ENCODE results near the gene EXOC3L4. TPM values are rescaled to one million over a fixed set of nuclear protein-coding genes. Genes with fewer than 3 reads are reported as not detected.

The EXOC3L4 gene
- polyA plus RNA-seq, 1 of the 3 experiments (the other 2 are of a cell fraction): 0.46 TPM

GRCh38 chr14:103158688-103159087, 64.2 kb downstream of the EXOC3L4 start:
- H3K27me3 ChIP-seq (ENCODE audit: insufficient read depth): no peaks in the 10 kb centered on the region

More at GRCh38 chr14:103158688-103159087, 64.2 kb downstream of the EXOC3L4 start:
- DNase-seq: no peak
- Histone ChIP-seq H2AFZ (ENCODE audit: low read depth) (no peak overlapping the region), H3K36me3 (replicated peaks in 1 of 2; ENCODE audit: control insufficient read depth in 1 of 2, insufficient read depth in 2 of 2, low read length in 1 of 2) (no peaks in the 10 kb centered on the region), H3K4me2 (no peak overlapping the region), H3K4me1 (ENCODE audit: control insufficient read depth in 1 of 2, insufficient read depth in 2 of 2, low read depth in 1 of 2, low read length in 1 of 2) (peaks cover 0 to 4% of the 10 kb centered on the region in 2 experiments; a peak in 2 of 4 replicates), H3K4me3 (ENCODE audit: low read depth in 2 of 2, low read length in 1 of 2) (no peak overlapping the region), H3K9ac (no peak overlapping the region), H3K9me2 (no peaks in the 10 kb centered on the region), H3F3A (replicated peaks; ENCODE audit: insufficient read depth) (no peaks in the 10 kb centered on the region), H3K27ac (ENCODE audit: low read depth in 2 of 2, low read length in 1 of 2) (no peak overlapping the region), H3K9me3 (no peaks in the 10 kb centered on the region), H4K20me1 (ENCODE audit: insufficient read depth) (no peaks in the 10 kb centered on the region), H3K79me2 (ENCODE audit: insufficient read depth) (no peaks in the 10 kb centered on the region)
- ChIA-PET POLR2A (interaction anchor here (0.6 kb wide), 1 partner anchor 9 kb away, joined by 3 read pairs; no protein-coding TSS in a partner anchor), CTCF (interaction anchor here (1.6 to 1.7 kb wide), 2 partner anchors 54 to 59 kb away, joined by 3 to 4 read pairs; no protein-coding TSS in a partner anchor)
- WGBS (ENCODE audit: low lambda C conversion rate): 46% methylated on average over 1 of the region's 1 CpG
- TF ChIP-seq FOSL2 (IDR thresholded peaks at IDR 0.05; ENCODE audit: borderline replicate concordance, low read depth): no peak
- TF ChIP-seq, protein P1, sequence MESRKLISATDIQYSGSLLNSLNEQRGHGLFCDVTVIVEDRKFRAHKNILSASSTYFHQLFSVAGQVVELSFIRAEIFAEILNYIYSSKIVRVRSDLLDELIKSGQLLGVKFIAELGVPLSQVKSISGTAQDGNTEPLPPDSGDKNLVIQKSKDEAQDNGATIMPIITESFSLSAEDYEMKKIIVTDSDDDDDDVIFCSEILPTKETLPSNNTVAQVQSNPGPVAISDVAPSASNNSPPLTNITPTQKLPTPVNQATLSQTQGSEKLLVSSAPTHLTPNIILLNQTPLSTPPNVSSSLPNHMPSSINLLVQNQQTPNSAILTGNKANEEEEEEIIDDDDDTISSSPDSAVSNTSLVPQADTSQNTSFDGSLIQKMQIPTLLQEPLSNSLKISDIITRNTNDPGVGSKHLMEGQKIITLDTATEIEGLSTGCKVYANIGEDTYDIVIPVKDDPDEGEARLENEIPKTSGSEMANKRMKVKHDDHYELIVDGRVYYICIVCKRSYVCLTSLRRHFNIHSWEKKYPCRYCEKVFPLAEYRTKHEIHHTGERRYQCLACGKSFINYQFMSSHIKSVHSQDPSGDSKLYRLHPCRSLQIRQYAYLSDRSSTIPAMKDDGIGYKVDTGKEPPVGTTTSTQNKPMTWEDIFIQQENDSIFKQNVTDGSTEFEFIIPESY (IDR thresholded peaks at IDR 0.05; ENCODE audit: borderline replicate concordance, low read depth): no peak

Other genes with a start within 250 kb of the EXOC3L4 start
- 0.03 TPM in 1 of 2 replicates, not detected in the other for gene AMN, start 172.1 kb upstream of the EXOC3L4 start, polyA plus RNA-seq (2012; rRNA removed)
- 59.7 and 61.6 TPM in 2 replicates for gene CDC42BPB, start 37.2 kb upstream of the EXOC3L4 start, polyA plus RNA-seq (2012; rRNA removed)
- gene LBHD2, start 10.5 kb upstream of the EXOC3L4 start, polyA plus RNA-seq (2012; rRNA removed): not detected in 2 replicates
- gene TNFAIP2, start 28.7 kb downstream of the EXOC3L4 start, polyA plus RNA-seq (2012; rRNA removed): 11.8 and 16.0 TPM in 2 replicates
- 120 and 127 TPM in 2 replicates for gene EIF5, start 239.5 kb downstream of the EXOC3L4 start, polyA plus RNA-seq (2012; rRNA removed)

Measured in SK-N-SH (cell line).